HG03521 (cell line): ENCODE measurements around the gene ACTN3.
"Not testable (repeated sequence)": the region's sequence is repeated elsewhere in the genome, so short reads cannot be mapped to it uniquely, and the experiment has no call there.

Experiments
- ATAC-seq: cut with Tn5 transposase; IDR thresholded peaks from one replicate; pipeline ENCODE4 v1.9.1; 2021; ENCODE audit warnings: mild to moderate bottlenecking, moderate library complexity; ENCODE audit not compliant: unreplicated experiment

The ACTN3 gene

GRCh38 chr11:66546368-66546965, at the start of gene ACTN3:
ACTN3 (plus strand) TSS chr11:66546903; CDS start chr11:66546938, 35 bp downstream.
- ATAC-seq = no peak

- ATAC-seq = no peak
Measured at GRCh38 chr11:66497206-66497605, 49.5 kb upstream of the ACTN3 start.

- no peak for ATAC-seq
Measured at GRCh38 chr11:66498506-66498905, 48.2 kb upstream of the ACTN3 start.

GRCh38 chr11:66505276-66505816, 41.4 kb upstream of the ACTN3 start:
- no peak for ATAC-seq

DNA sequence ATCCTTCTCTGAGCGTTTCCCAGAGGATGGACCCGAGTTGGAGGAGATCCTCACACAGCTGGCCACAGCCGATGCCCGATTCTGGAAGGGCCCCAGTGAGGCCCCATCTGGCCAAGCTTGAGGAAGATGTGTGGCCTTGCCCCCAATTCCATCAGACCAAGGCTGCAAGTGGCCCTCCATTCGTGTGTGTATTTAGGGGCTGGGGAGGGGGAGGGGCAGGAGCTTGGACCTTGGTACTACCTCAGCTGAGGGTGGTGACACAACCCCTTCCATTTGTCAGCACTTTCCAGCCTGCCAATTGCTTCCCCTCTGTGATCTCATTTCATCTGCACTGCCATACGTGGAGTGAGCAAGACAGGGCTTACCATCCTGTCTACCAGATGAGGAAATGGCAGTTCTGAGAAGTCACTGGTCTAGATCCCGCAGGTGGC, 37.6 kb upstream of the ACTN3 start:
- ATAC-seq = no peak

DNA sequence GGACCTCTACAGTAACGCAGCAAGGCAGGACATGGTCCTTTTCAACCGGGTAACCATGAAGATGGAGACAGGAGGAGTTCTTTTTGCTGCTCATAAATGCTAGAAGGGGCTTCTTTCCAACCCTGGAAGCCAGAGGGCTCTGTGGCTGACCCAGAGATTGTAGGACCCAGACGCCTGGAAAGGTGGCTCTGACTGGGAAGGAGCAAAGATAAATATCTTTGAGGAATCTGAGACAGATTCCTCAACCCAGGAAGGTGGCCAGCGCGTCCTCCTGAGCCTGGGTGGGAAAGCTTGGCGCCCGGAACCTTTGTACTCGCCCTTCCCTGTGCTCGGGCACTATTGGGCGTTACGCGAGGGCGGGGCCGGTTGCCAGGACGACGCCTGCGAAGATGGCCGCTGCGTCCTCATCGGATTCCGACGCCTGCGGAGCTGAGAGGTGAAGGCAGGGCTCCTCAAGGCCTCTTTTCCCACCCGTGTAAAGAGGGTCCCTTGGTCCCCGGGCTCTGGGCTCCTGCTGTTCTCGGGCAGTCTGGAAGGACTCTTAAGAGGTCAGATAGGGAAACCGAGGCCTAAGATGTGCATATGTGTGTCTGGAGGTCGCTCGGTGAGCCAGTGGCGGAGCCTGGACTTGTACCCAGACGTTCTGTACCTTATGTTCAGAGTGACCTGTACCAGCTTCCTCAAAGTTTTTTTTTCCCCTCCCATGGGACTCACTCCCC, 36.3 kb upstream of the ACTN3 start, which contains the start of gene BBS1:
TSS of gene BBS1 (plus strand) at position 365 of the 719 bp plus-strand sequence. CDS start at position 390, 25 bp downstream.
- ATAC-seq = peak; percentile 85

- ATAC-seq = no peak
Measured at GRCh38 chr11:66510990-66511339, 35.7 kb upstream of the ACTN3 start.

DNA sequence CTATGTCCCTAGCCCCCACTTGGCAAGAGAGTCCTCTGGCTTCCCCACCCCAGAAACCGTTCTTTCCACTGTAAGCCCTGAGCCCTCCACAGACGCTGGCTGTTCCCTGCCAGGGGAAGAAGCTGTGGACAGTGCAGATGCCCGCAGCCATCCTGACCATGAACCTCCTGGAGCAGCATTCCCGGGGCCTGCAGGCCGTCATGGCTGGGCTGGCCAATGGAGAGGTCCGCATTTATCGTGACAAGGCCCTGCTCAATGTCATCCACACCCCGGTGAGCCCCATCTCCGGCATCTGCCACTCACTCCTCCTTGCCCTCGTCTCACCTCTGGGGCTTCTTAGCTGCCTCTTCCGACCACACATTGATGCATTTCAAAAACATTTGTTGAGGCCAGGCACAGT, 23.1 kb upstream of the ACTN3 start:
- ATAC-seq = no peak

GRCh38 chr11:66524304-66525040, 22.2 kb upstream of the ACTN3 start:
- no peak for ATAC-seq

GRCh38 chr11:66529069-66529468, 17.6 kb upstream of the ACTN3 start:
- no peak for ATAC-seq

DNA sequence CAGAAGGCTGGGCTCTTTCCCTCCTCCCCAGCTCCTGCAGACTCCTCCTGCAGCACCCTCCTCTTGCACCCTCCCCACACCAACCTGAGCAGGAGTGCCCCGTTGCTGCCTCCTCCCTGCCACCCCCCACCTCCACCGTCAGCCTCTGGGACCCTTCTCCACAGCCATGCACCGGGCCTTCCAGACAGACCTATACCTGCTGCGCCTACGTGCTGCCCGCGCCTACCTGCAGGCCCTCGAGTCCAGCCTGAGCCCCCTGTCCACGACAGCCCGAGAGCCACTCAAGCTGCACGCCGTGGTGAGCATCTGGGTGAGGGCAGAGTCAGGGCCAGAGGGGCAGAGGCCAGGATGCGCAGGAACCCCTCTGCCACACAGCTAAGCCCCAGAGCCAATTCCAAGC, 17.0 kb upstream of the ACTN3 start:
- no peak for ATAC-seq

DNA sequence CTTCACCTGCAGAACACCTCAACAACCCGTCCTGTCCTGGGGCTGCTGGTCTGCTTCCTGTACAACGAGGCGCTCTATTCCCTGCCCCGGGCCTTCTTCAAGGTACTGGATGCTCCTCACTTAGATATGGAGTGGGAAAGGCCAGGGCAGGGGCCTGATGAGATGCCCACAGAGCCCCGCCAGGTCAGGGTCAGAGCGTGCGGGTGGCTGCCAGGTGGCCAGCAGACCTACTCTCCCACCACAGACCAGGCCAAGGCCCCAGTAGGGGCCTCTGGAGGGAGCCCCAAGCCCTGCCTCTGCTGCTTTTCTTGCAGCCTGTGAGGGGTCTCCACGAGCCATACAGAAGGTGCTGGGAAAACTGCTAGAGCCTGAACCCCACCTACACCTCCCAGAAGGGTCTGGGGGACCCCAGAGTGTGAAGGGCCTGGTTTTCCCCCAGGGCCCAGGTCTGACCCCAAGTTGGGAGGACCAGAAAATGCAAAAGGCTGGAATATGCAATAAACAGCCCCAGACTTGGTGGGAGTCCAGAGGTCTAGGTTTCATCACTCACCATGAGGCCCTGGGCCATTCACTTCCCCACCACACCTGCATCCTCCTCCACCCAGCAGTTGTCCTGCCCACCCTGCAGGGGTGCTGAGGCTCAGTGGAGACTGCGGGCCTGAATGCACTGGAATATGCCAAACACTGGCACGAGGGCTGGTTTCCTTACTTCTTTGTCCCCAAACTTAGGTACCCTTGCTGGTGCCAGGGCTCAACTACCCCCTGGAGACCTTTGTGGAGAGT, 15.6 kb upstream of the ACTN3 start:
- no peak for ATAC-seq

- ATAC-seq = no peak
Measured at GRCh38 chr11:66531841-66532240, 14.9 kb upstream of the ACTN3 start.

DNA sequence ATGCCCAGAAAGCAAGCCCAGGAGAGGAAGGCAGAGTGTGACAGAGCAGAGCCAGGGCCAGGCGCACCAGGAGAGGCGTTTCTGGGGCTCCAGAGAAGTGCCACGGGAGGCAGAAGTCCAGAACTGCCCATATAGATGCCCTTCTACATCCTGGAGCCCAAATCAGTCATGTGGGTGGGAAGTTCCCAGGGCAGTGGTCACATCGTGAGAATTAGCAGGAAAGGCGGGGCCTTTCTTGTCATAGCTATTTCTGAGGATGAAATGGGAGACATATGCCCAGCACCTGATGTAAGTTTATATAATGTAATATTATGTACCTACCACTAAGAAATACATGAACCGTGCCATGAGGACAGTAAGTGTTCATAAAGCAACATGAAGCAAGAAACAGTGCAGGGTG, 13.9 kb upstream of the ACTN3 start:
- ATAC-seq = no peak

- ATAC-seq = no peak
Measured at GRCh38 chr11:66539170-66539869, 7.4 kb upstream of the ACTN3 start.

DNA sequence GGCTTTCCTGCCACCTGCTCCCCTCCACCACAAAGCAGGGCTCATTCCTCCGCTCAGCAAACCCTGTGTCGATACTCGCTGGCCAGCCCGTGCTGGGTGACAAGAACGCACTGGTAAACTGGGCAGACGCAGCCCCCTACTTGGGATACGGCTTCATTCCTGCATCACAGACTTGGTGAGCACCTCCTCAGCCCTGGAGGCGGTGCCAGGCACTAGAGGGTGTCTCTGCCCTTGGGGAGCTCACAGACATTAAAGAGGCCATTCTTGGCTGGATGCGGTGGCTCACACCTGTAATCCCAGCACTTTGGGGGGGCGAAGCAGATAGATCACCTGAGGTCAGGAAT, 6.9 kb upstream of the ACTN3 start:
- ATAC-seq = no peak

- not testable (repeated sequence) for ATAC-seq
Measured at GRCh38 chr11:66540598-66540997, 6.1 kb upstream of the ACTN3 start.

DNA sequence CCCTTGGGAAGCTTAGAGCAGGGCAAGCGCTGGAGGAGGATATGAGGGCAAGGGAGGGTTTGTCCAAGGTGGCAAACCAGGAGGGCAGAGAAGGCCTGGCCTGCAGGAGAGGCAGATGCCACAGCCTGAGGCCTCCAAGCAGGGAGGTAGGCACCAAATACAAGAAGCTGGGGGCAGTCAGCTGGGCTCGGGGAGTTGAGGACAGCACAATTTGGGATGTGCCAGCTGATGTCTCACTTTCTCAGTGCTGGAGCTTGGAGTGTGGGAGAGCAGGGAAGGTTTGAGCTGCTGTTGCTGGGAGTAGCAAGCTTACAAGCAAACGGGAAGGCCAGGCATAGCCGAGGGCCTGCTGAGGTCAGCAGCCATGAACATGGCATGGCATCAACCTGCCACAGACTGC, 4.8 kb upstream of the ACTN3 start:
- no peak for ATAC-seq

DNA sequence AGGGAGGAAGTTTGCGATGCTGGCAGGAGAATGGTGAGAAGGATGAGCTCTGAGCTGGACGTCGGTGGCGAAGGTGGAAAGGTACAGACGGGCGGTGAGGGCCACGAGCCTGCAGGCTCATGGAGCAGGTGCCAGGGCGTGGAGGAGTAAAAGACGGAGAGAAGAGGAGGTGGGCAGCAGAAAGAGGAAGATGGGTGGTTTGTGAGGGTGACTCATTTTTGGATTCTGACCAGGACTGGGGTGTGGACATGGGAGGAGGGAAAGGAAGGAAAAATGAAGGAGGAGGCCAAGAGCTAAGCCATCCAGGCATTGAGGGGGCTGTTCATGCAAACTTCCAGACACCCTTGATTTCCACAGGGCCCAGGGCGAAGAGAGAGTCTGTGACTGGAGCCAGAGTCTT, 4.3 kb upstream of the ACTN3 start:
- ATAC-seq = no peak
